GM12874 (cell line): ENCODE data around the gene CTNNAL1.

Source experiments
- TF ChIP-seq, protein P1 (sequence below): IDR thresholded peaks from 2 replicates; pipeline ENCODE4 v1.5.1; 2011; ENCODE audit warnings: low read depth, mild to moderate bottlenecking, control low read depth, low read length, moderate library complexity; ENCODE audit not compliant: insufficient read depth

The CTNNAL1 gene

DNA sequence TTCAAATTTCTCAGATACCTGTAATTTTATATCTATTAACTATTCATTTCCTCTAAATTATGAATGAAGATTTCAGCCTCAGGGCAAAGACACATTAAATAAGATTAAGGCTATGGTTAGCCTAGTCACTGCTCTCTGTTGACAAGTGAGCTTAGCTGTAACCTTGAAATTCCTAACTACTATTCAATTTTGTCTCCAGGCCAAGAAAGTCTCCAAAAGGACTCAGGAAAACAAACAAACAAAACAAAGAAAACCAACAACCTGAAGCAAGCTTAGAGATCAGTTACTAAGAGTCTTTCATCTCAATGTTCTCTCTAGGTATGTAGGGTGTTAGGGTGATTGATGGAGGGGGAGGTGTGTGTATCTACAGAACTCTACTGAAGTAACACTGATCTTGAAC lies 9.6 kb upstream of the CTNNAL1 start:
- TF ChIP-seq, protein P1, sequence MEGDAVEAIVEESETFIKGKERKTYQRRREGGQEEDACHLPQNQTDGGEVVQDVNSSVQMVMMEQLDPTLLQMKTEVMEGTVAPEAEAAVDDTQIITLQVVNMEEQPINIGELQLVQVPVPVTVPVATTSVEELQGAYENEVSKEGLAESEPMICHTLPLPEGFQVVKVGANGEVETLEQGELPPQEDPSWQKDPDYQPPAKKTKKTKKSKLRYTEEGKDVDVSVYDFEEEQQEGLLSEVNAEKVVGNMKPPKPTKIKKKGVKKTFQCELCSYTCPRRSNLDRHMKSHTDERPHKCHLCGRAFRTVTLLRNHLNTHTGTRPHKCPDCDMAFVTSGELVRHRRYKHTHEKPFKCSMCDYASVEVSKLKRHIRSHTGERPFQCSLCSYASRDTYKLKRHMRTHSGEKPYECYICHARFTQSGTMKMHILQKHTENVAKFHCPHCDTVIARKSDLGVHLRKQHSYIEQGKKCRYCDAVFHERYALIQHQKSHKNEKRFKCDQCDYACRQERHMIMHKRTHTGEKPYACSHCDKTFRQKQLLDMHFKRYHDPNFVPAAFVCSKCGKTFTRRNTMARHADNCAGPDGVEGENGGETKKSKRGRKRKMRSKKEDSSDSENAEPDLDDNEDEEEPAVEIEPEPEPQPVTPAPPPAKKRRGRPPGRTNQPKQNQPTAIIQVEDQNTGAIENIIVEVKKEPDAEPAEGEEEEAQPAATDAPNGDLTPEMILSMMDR = no peak

DNA sequence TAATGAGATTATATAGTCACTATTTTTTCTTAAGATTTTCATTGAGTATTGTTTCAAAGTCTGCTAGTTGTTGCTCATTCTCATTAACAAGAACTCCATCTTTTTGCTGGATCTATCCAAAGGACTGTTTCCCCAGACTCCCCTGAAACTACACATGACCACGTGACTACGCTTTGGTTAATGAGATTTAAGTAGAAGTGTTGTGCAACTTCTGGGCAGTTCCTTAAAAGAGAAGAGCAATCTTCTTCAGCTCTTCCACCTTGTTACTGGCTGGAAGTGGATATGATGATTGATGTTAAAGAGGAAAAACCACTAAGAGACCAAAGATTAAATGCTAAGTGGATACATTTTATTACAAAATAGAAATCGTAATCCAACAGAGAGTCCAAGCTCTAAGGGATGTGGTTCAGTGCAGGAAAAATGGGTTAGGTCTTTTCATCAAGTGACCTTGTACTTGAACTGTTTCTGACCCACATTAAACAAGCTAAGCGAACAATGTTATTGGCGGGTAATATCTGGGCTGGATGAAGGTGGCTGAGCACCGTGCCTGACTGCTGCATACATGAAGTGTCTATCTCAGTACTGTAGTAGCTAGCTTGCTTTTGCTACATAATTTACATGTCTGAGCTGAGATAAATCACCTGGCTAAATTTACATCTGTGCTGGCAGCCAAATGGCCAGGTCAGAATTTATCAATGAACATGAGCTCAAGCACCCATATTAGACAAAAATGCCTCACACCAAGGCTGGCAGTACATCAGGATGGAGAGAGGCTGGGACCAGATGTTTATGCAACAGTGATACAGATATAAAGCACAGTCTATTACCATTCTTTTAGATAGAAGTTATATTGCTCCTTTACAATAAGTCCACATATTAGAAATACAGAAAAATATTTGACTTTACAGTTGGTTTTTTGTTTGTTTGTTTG lies 7.5 kb upstream of the CTNNAL1 start:
- TF ChIP-seq, protein P1 = no peak

DNA sequence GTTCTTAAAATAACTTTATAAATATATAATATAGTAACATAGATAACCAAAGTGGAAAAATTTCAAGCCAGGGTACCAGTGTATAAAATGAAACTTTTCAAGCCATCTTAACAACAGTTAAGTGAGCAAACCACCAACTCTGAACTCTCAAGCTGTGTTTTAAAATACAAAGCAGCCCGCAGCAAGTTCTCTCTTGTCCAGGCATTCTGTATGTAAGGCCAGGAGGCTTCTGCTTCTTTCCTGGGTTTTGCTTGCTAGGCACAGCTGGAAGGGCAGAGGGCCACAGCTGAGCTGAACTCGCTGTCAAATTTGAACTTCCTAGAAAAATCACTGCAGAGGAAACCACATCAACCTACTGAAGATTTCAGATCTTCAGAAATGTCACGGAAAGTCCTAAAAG lies 6.8 kb upstream of the CTNNAL1 start:
- TF ChIP-seq, protein P1 = no peak

DNA sequence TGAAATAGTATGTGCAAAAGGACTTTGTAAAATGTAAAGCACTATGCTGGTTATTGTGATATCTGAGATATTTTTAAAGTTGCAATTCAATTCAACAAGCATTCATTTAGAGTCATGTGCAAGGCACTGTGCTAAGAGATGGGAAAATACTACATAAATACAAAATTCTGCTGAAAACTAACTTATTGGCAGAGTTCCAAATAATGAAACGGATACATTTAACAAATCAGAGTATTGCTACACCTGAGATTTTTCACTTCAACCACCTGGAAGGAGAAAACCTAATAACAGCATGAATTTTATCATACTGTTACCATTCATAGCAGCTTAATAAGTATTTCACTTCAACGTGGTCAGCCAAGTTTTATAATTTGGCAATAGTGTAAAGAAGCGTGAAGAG lies 6.1 kb upstream of the CTNNAL1 start:
- TF ChIP-seq, protein P1 = no peak

DNA sequence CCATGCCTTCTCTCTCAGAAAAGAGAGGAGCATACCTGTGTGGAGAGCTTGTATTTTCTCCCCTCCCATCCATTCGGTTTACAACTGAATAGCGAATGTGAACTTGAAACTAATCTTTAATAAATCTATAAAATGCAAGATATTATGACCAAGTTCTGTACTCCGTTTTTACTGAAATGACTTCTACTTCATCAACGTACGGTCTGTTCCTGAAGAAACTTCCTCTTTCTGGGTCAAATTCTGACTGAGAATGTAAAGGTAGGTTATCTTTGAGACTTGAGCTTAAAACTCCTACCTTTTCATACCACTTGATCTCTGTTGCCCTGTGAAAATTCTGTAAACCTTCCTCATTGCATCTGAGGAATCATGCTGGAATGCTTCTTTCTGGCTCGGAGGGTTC lies 4.2 kb upstream of the CTNNAL1 start:
- TF ChIP-seq, protein P1 = no peak

DNA sequence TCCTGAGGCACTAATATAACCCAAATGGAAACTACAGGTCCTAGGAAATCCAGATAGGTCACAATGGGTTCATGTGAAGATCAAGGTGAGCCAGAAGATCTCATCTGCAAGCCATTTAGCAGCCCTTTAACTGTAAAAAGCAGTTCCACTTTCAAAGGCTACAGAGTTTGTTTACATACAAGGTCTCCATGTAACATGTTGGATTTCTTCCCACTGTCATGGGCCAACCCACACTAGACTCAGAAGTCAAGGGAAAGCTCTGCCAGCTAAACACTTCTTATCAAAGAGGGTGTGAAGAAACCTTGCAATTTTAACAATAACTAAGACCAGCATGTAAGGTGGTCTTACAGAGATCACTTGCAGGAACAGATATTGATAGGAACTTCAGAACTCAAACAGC lies 3.8 kb upstream of the CTNNAL1 start:
- TF ChIP-seq, protein P1 = no peak

DNA sequence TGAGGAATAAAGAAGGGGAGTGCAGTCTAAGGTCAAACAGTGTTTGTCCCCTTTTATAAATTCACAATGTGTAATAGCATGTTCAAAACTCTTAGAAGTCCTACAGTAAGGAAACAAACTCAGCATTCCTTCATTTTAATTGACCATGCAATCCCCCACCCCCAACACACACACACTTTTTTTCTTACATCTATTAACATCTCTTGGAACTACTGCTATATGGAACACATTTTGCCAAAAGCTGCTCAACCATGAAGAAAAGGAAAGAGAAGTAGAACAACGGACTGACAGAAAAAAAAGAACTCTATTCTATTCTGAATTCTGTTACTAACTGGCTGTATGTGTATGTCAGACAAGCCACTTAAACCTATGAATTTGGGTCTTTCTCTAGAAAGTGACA lies 2.8 kb upstream of the CTNNAL1 start:
- TF ChIP-seq, protein P1 = no peak
